H1 (cell line): Measurements from ENCODE around the gene ZNF316. TPM values are rescaled to one million over a fixed set of nuclear protein-coding genes. Genes with fewer than 3 reads are reported as not detected.

Experiments
- RNF2 ChIP-seq: fragments of 200-900, 300-1000 bp; sonication (generic); IDR thresholded peaks from 2 replicates; pipeline ENCODE4 v1.7.1; 2016; ENCODE audit warnings: borderline replicate concordance, low read depth, mild to moderate bottlenecking, antibody characterized with exemption, low read length; ENCODE audit not compliant: poor library complexity, severe bottlenecking; ENCODE audit errors: missing control alignments
- polyA plus RNA-seq, 7 experiments: library from polyadenylated mRNA; depleted of rRNA in 3 of 7; stranded (reverse) in 5 of 7; unstranded in 2 of 7; fragments of >200 nt in 5 of 7; fragments of 200-250 nt in 2 of 7; gene quantifications; 1 replicate in 5 of 7; 2 replicates in 1 of 7; 4 replicates in 1 of 7; pipeline versions ENCODE4 v1.2.1 to v1.2.3, GENCODE V29; 2011 to 2013; ENCODE audit warnings: missing spikeins in 2 of 7, mixed read lengths in 2 of 7
- total RNA-seq: library from RNA; stranded (reverse); fragmentation: NEBNext Ultra II Directional; extraction: Animal tissue kit (Norgen Biotek cat#: 25700); gene quantifications from 2 replicates; pipeline ENCODE4 v1.2.1, GENCODE V29; 2021
- TF ChIP-seq, protein P1 (sequence below): fragments of 300-600 bp; sonication (generic); IDR thresholded peaks from 2 replicates; pipeline ENCODE4 v1.7.1; 2012; ENCODE audit warnings: low read length, moderate library complexity, mild to moderate bottlenecking, inconsistent platforms; ENCODE audit not compliant: insufficient replicate concordance

ZNF316 gene
- total and polyA plus RNA-seq, 2 of the 8 experiments (the other 6 are each of a cell fraction or from before 2014, with no cell fraction given): 3.6 to 13.7 TPM

DNA sequence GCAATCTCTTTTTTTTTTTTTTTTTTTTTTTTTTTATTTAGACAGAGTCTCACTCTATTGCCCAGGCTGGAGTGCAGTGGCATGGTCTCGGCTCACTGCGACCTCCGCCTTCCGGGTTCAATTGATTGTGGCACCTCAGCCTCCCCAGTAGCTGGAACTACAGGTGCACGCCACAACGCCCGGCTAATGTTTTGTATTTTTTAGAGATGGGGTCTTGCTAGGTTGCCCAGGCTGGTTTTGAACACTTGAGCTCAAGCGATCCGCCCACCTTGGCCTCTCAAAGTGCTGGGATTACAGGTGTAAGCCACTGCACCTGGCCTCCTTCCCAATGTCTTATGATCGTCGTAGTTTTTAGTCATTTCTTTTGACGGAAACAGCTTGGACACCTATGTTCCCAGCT lies 28.3 kb upstream of the ZNF316 start (continued):
- TF ChIP-seq, protein P1, sequence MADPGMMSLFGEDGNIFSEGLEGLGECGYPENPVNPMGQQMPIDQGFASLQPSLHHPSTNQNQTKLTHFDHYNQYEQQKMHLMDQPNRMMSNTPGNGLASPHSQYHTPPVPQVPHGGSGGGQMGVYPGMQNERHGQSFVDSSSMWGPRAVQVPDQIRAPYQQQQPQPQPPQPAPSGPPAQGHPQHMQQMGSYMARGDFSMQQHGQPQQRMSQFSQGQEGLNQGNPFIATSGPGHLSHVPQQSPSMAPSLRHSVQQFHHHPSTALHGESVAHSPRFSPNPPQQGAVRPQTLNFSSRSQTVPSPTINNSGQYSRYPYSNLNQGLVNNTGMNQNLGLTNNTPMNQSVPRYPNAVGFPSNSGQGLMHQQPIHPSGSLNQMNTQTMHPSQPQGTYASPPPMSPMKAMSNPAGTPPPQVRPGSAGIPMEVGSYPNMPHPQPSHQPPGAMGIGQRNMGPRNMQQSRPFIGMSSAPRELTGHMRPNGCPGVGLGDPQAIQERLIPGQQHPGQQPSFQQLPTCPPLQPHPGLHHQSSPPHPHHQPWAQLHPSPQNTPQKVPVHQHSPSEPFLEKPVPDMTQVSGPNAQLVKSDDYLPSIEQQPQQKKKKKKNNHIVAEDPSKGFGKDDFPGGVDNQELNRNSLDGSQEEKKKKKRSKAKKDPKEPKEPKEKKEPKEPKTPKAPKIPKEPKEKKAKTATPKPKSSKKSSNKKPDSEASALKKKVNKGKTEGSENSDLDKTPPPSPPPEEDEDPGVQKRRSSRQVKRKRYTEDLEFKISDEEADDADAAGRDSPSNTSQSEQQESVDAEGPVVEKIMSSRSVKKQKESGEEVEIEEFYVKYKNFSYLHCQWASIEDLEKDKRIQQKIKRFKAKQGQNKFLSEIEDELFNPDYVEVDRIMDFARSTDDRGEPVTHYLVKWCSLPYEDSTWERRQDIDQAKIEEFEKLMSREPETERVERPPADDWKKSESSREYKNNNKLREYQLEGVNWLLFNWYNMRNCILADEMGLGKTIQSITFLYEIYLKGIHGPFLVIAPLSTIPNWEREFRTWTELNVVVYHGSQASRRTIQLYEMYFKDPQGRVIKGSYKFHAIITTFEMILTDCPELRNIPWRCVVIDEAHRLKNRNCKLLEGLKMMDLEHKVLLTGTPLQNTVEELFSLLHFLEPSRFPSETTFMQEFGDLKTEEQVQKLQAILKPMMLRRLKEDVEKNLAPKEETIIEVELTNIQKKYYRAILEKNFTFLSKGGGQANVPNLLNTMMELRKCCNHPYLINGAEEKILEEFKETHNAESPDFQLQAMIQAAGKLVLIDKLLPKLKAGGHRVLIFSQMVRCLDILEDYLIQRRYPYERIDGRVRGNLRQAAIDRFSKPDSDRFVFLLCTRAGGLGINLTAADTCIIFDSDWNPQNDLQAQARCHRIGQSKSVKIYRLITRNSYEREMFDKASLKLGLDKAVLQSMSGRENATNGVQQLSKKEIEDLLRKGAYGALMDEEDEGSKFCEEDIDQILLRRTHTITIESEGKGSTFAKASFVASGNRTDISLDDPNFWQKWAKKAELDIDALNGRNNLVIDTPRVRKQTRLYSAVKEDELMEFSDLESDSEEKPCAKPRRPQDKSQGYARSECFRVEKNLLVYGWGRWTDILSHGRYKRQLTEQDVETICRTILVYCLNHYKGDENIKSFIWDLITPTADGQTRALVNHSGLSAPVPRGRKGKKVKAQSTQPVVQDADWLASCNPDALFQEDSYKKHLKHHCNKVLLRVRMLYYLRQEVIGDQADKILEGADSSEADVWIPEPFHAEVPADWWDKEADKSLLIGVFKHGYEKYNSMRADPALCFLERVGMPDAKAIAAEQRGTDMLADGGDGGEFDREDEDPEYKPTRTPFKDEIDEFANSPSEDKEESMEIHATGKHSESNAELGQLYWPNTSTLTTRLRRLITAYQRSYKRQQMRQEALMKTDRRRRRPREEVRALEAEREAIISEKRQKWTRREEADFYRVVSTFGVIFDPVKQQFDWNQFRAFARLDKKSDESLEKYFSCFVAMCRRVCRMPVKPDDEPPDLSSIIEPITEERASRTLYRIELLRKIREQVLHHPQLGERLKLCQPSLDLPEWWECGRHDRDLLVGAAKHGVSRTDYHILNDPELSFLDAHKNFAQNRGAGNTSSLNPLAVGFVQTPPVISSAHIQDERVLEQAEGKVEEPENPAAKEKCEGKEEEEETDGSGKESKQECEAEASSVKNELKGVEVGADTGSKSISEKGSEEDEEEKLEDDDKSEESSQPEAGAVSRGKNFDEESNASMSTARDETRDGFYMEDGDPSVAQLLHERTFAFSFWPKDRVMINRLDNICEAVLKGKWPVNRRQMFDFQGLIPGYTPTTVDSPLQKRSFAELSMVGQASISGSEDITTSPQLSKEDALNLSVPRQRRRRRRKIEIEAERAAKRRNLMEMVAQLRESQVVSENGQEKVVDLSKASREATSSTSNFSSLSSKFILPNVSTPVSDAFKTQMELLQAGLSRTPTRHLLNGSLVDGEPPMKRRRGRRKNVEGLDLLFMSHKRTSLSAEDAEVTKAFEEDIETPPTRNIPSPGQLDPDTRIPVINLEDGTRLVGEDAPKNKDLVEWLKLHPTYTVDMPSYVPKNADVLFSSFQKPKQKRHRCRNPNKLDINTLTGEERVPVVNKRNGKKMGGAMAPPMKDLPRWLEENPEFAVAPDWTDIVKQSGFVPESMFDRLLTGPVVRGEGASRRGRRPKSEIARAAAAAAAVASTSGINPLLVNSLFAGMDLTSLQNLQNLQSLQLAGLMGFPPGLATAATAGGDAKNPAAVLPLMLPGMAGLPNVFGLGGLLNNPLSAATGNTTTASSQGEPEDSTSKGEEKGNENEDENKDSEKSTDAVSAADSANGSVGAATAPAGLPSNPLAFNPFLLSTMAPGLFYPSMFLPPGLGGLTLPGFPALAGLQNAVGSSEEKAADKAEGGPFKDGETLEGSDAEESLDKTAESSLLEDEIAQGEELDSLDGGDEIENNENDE: no peak
- no peak for TF ChIP-seq RNF2
